WTC11 (cell line): Measurements from ENCODE around the gene SCYGR8. TPM values are rescaled to one million over a fixed set of nuclear protein-coding genes. Genes with fewer than 3 reads are reported as not detected.

Source experiments
- ATAC-seq: fragments of 200-7000 bp; cut with Tn5 transposase; 2 replicates; pipeline ENCODE4 v1.10.0; 2021; ENCODE audit warnings: mild to moderate bottlenecking, moderate library complexity
- CTCF ChIA-PET: fragments of 300-600 bp; sonication (Branson Sonifier 250); formaldehyde crosslinking; loops from one replicate; lab custom pipeline; 2021; ENCODE audit warnings: antibody characterized with exemption; lab: Charles Lee
- POLR2A ChIA-PET: fragments of 350-600 bp; sonication (Branson Sonifier 250); formaldehyde crosslinking; loops from one replicate; lab custom pipeline; 2021; ENCODE audit warnings: antibody characterized with exemption; lab: Charles Lee
- DNase-seq: peaks from one replicate; pipeline ENCODE4 v3.0.0; 2021; ENCODE audit warnings: low spot score
- H3K27ac Mint-ChIP-seq: 2 replicates; pipeline ENCODE4 v1.8.0; 2021; ENCODE audit warnings: mixed read lengths
- H3K27me3 Mint-ChIP-seq: 2 replicates; pipeline ENCODE4 v1.8.0; 2021; ENCODE audit warnings: low read depth, mild to moderate bottlenecking, moderate library complexity, mixed read lengths
- H3K36me3 Mint-ChIP-seq: 2 replicates; pipeline ENCODE4 v1.8.0; 2021; ENCODE audit warnings: mixed read lengths
- H3K4me1 Mint-ChIP-seq: 2 replicates; pipeline ENCODE4 v1.8.0; 2022; ENCODE audit warnings: mixed read lengths
- H3K4me3 Mint-ChIP-seq: 2 replicates; pipeline ENCODE4 v1.8.0; 2021; ENCODE audit warnings: mild to moderate bottlenecking, moderate library complexity, mixed read lengths
- H3K9me3 Mint-ChIP-seq: 2 replicates; pipeline ENCODE4 v1.8.0; 2021; ENCODE audit warnings: mixed read lengths
- CREB1 ChIP-seq: sonication (generic); formaldehyde crosslinking; IDR thresholded peaks from 2 replicates; pipeline ENCODE4 v1.8.0; 2023; ENCODE audit warnings: mild to moderate bottlenecking, missing genetic modification reagents
- GRHL2 ChIP-seq: fragments of 250-450 bp; sonication (Bioruptor Pico); IDR thresholded peaks from 2 replicates; pipeline ENCODE4 v1.8.0; 2022; ENCODE audit warnings: mild to moderate bottlenecking, moderate library complexity; ENCODE audit not compliant: insufficient replicate concordance, severe bottlenecking
- JUN ChIP-seq: sonication (generic); formaldehyde crosslinking; IDR thresholded peaks from 2 replicates; pipeline ENCODE4 v1.8.0; 2023; ENCODE audit warnings: mild to moderate bottlenecking, missing genetic modification reagents
- NFE2L1 ChIP-seq: sonication (generic); formaldehyde crosslinking; IDR thresholded peaks from 2 replicates; pipeline ENCODE4 v1.8.1; 2023; ENCODE audit warnings: missing genetic modification reagents
- NR2C2 ChIP-seq: sonication (generic); formaldehyde crosslinking; IDR thresholded peaks from 2 replicates; pipeline ENCODE4 v1.8.0; 2022; ENCODE audit warnings: mild to moderate bottlenecking, missing genetic modification reagents
- OVOL2 ChIP-seq: fragments of 250-450 bp; sonication (Bioruptor Pico); IDR thresholded peaks from 2 replicates; pipeline ENCODE4 v1.9.0; 2021; ENCODE audit warnings: mild to moderate bottlenecking, borderline replicate concordance
- RORB ChIP-seq: fragments of 250-450 bp; sonication (Bioruptor Pico); IDR thresholded peaks from 2 replicates; pipeline ENCODE4 v1.9.0; 2021; ENCODE audit warnings: mild to moderate bottlenecking
- USF2 ChIP-seq: sonication (generic); formaldehyde crosslinking; IDR thresholded peaks from 2 replicates; pipeline ENCODE4 v1.8.1; 2023; ENCODE audit warnings: mild to moderate bottlenecking, missing genetic modification reagents, moderate library complexity
- ZBTB21 ChIP-seq: sonication (generic); formaldehyde crosslinking; IDR thresholded peaks from 2 replicates; pipeline ENCODE4 v1.8.1; 2023; ENCODE audit warnings: mild to moderate bottlenecking, missing genetic modification reagents, borderline replicate concordance
- ZBTB43 ChIP-seq: sonication (generic); formaldehyde crosslinking; IDR thresholded peaks from 2 replicates; pipeline ENCODE4 v1.8.1; 2023; ENCODE audit warnings: mild to moderate bottlenecking, missing genetic modification reagents
- ZNF121 ChIP-seq: sonication (generic); formaldehyde crosslinking; IDR thresholded peaks from 2 replicates; pipeline ENCODE4 v1.8.0; 2023; ENCODE audit warnings: missing genetic modification reagents
- ZNF416 ChIP-seq: fragments of 250-450 bp; sonication (Bioruptor Pico); IDR thresholded peaks from 2 replicates; pipeline ENCODE4 v1.9.0; 2021; ENCODE audit warnings: mild to moderate bottlenecking, inconsistent platforms
- total RNA-seq: library from RNA; stranded (reverse); gene quantifications from 3 replicates; pipeline ENCODE4 v1.2.3, GENCODE V29; 2021
- TF ChIP-seq, protein P1 (sequence below): sonication (generic); formaldehyde crosslinking; IDR thresholded peaks from 2 replicates; pipeline ENCODE4 v1.8.0; 2022; ENCODE audit warnings: mild to moderate bottlenecking, missing genetic modification reagents
- TF ChIP-seq, protein P2 (sequence below): sonication (generic); formaldehyde crosslinking; IDR thresholded peaks from 2 replicates; pipeline ENCODE4 v1.8.1; 2023; ENCODE audit warnings: mild to moderate bottlenecking, moderate library complexity, missing genetic modification reagents
- TF ChIP-seq, protein P3 (sequence below): fragments of 200-600 bp; IDR thresholded peaks from 2 replicates; pipeline ENCODE4 v1.8.0; 2022; ENCODE audit warnings: antibody characterized with exemption
- TF ChIP-seq, protein P4 (sequence below): sonication (generic); formaldehyde crosslinking; IDR thresholded peaks from 2 replicates; pipeline ENCODE4 v1.8.0; 2023; ENCODE audit warnings: missing genetic modification reagents, mild to moderate bottlenecking, borderline replicate concordance

Gene SCYGR8
- total RNA-seq, 1 experiment from 2014 or later = not detected

- no peak for TF ChIP-seq ZBTB21 (CRISPR knock-in tag)
- no peak for TF ChIP-seq OVOL2
- TF ChIP-seq NFE2L1 (CRISPR knock-in tag) = no peak
- TF ChIP-seq, protein P1, sequence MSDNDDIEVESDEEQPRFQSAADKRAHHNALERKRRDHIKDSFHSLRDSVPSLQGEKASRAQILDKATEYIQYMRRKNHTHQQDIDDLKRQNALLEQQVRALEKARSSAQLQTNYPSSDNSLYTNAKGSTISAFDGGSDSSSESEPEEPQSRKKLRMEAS = no peak
- TF ChIP-seq USF2 (CRISPR knock-in tag) = no peak
- no peak for TF ChIP-seq GRHL2 (CRISPR knock-in tag)
- TF ChIP-seq CREB1 (CRISPR knock-in tag) = no peak
- TF ChIP-seq ZBTB43 (CRISPR knock-in tag) = no peak
- TF ChIP-seq, protein P2, sequence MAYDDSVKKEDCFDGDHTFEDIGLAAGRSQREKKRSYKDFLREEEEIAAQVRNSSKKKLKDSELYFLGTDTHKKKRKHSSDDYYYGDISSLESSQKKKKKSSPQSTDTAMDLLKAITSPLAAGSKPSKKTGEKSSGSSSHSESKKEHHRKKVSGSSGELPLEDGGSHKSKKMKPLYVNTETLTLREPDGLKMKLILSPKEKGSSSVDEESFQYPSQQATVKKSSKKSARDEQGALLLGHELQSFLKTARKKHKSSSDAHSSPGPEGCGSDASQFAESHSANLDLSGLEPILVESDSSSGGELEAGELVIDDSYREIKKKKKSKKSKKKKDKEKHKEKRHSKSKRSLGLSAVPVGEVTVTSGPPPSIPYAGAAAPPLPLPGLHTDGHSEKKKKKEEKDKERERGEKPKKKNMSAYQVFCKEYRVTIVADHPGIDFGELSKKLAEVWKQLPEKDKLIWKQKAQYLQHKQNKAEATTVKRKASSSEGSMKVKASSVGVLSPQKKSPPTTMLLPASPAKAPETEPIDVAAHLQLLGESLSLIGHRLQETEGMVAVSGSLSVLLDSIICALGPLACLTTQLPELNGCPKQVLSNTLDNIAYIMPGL (CRISPR knock-in tag) = no peak
- TF ChIP-seq, all 79 proteins: peak for 0
Measured at GRCh38 chr2:227696990-227697679, 48.6 kb upstream of the SCYGR8 start (continued).

DNA sequence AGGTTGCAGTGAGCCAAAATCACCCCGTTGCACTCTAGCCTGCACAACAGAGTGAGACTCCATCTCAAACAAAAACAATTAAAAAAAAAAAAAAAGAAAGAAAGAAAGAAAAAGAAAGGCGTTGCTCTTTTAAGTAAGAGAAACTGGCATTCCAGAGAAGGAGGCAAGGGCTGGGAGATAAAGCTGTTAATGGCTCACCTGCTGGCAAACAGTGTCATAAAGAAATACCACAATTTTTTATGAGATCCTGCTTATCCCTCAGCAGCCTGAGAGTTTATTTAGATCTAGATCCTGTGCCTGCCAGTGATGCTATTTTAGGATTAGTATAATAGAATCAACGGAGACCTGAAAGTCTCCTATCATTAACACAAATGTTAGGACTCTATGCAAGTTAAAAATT, 44.1 kb upstream of the SCYGR8 start:
- 0 out of 2 replicates have a peak, but pooled peaks cover 10% of the 10 kb centered on the region for H3K9me3 Mint-ChIP-seq
- CTCF ChIA-PET = interaction anchor here (0.6 kb wide), 1 partner anchor 254 kb away, joined by 3 read pairs; no protein-coding TSS in a partner anchor
- peaks cover 23% of the 10 kb centered on the region for H3K36me3 Mint-ChIP-seq
- no peak for TF ChIP-seq NR2C2 (CRISPR knock-in tag)
- TF ChIP-seq, protein P3, sequence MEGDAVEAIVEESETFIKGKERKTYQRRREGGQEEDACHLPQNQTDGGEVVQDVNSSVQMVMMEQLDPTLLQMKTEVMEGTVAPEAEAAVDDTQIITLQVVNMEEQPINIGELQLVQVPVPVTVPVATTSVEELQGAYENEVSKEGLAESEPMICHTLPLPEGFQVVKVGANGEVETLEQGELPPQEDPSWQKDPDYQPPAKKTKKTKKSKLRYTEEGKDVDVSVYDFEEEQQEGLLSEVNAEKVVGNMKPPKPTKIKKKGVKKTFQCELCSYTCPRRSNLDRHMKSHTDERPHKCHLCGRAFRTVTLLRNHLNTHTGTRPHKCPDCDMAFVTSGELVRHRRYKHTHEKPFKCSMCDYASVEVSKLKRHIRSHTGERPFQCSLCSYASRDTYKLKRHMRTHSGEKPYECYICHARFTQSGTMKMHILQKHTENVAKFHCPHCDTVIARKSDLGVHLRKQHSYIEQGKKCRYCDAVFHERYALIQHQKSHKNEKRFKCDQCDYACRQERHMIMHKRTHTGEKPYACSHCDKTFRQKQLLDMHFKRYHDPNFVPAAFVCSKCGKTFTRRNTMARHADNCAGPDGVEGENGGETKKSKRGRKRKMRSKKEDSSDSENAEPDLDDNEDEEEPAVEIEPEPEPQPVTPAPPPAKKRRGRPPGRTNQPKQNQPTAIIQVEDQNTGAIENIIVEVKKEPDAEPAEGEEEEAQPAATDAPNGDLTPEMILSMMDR = no peak
- TF ChIP-seq, protein P4, sequence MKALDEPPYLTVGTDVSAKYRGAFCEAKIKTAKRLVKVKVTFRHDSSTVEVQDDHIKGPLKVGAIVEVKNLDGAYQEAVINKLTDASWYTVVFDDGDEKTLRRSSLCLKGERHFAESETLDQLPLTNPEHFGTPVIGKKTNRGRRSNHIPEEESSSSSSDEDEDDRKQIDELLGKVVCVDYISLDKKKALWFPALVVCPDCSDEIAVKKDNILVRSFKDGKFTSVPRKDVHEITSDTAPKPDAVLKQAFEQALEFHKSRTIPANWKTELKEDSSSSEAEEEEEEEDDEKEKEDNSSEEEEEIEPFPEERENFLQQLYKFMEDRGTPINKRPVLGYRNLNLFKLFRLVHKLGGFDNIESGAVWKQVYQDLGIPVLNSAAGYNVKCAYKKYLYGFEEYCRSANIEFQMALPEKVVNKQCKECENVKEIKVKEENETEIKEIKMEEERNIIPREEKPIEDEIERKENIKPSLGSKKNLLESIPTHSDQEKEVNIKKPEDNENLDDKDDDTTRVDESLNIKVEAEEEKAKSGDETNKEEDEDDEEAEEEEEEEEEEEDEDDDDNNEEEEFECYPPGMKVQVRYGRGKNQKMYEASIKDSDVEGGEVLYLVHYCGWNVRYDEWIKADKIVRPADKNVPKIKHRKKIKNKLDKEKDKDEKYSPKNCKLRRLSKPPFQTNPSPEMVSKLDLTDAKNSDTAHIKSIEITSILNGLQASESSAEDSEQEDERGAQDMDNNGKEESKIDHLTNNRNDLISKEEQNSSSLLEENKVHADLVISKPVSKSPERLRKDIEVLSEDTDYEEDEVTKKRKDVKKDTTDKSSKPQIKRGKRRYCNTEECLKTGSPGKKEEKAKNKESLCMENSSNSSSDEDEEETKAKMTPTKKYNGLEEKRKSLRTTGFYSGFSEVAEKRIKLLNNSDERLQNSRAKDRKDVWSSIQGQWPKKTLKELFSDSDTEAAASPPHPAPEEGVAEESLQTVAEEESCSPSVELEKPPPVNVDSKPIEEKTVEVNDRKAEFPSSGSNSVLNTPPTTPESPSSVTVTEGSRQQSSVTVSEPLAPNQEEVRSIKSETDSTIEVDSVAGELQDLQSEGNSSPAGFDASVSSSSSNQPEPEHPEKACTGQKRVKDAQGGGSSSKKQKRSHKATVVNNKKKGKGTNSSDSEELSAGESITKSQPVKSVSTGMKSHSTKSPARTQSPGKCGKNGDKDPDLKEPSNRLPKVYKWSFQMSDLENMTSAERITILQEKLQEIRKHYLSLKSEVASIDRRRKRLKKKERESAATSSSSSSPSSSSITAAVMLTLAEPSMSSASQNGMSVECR (CRISPR knock-in tag) = no peak
- no peak for TF ChIP-seq ZNF121 (CRISPR knock-in tag)
- TF ChIP-seq CREB1 (CRISPR knock-in tag) = no peak
- no peak for TF ChIP-seq ZNF416 (CRISPR knock-in tag)
- TF ChIP-seq RORB = no peak
- TF ChIP-seq JUN (CRISPR knock-in tag) = no peak
- TF ChIP-seq, all 79 proteins: peak for 0
- Mint-ChIP-seq H3K27ac (no peak overlapping the region), H3K27me3 (no peaks in the 10 kb centered on the region), H3K4me1 (0 out of 2 replicates have a peak, but pooled peaks cover 3% of the 10 kb centered on the region), H3K4me3 (no peak overlapping the region)
- ATAC-seq = no peak
- POLR2A ChIA-PET = interaction anchor here (0.7 kb wide), 1 partner anchor 148 kb away, joined by 3 read pairs; no protein-coding TSS in a partner anchor
- DNase-seq = no peak
